Ishikawa (cell line): ENCODE measurements around the gene C19orf67.

Experiments
- CREB1 ChIP-seq: IDR thresholded peaks from 2 replicates; pipeline ENCODE4 v1.6.1; 2012; ENCODE audit warnings: low read depth
- EGR1 ChIP-seq: IDR thresholded peaks from 2 replicates; pipeline ENCODE4 v1.6.1; 2012
- EP300 ChIP-seq: IDR thresholded peaks from 2 replicates; pipeline ENCODE4 v1.6.1; 2012; ENCODE audit warnings: borderline replicate concordance
- YY1 ChIP-seq: IDR thresholded peaks from 2 replicates; pipeline ENCODE4 v1.6.1; 2012; ENCODE audit warnings: low read depth
- TF ChIP-seq, protein P1 (sequence below): IDR thresholded peaks from 2 replicates; pipeline ENCODE4 v1.6.1; 2012; ENCODE audit warnings: low read depth, mild to moderate bottlenecking

- TF ChIP-seq, protein P1, sequence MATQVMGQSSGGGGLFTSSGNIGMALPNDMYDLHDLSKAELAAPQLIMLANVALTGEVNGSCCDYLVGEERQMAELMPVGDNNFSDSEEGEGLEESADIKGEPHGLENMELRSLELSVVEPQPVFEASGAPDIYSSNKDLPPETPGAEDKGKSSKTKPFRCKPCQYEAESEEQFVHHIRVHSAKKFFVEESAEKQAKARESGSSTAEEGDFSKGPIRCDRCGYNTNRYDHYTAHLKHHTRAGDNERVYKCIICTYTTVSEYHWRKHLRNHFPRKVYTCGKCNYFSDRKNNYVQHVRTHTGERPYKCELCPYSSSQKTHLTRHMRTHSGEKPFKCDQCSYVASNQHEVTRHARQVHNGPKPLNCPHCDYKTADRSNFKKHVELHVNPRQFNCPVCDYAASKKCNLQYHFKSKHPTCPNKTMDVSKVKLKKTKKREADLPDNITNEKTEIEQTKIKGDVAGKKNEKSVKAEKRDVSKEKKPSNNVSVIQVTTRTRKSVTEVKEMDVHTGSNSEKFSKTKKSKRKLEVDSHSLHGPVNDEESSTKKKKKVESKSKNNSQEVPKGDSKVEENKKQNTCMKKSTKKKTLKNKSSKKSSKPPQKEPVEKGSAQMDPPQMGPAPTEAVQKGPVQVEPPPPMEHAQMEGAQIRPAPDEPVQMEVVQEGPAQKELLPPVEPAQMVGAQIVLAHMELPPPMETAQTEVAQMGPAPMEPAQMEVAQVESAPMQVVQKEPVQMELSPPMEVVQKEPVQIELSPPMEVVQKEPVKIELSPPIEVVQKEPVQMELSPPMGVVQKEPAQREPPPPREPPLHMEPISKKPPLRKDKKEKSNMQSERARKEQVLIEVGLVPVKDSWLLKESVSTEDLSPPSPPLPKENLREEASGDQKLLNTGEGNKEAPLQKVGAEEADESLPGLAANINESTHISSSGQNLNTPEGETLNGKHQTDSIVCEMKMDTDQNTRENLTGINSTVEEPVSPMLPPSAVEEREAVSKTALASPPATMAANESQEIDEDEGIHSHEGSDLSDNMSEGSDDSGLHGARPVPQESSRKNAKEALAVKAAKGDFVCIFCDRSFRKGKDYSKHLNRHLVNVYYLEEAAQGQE = no peak
- no peak for TF ChIP-seq EGR1
- TF ChIP-seq CREB1 = no peak
- TF ChIP-seq YY1 = no peak
- TF ChIP-seq EP300 = no peak
Measured at GRCh38 chr19:14088634-14089411, 3.2 kb upstream of the C19orf67 start.
